KMS-11 (cell line): Measurements from ENCODE around the gene HSPA4.

Source experiments
- H2AFZ ChIP-seq: fragments of 200-600 bp; sonication (generic); 2 replicates; pipeline ENCODE4 v1.6.1; 2016; ENCODE audit warnings: antibody characterized with exemption, mixed run types, low read depth
- H3K27ac ChIP-seq: fragments of 200-600 bp; sonication (generic); 2 replicates; pipeline ENCODE4 v1.6.1; 2016; ENCODE audit warnings: mild to moderate bottlenecking, mixed run types
- H3K27me3 ChIP-seq: fragments of 200-600 bp; sonication (generic); 2 replicates; pipeline ENCODE4 v1.6.1; 2017; ENCODE audit warnings: mild to moderate bottlenecking, low read depth, mixed run types, moderate library complexity; ENCODE audit not compliant: insufficient read depth
- H3K36me3 ChIP-seq: fragments of 200-600 bp; sonication (generic); 2 replicates; pipeline ENCODE4 v1.6.1; 2017; ENCODE audit warnings: mild to moderate bottlenecking, mixed run types; ENCODE audit not compliant: insufficient read depth
- H3K4me1 ChIP-seq: fragments of 200-600 bp; sonication (generic); 2 replicates; pipeline ENCODE4 v1.6.1; 2016; ENCODE audit warnings: mild to moderate bottlenecking, low read depth, mixed run types; ENCODE audit not compliant: poor library complexity, severe bottlenecking
- H3K4me2 ChIP-seq: fragments of 200-600 bp; sonication (generic); 2 replicates; pipeline ENCODE4 v1.7.0; 2016; ENCODE audit warnings: mild to moderate bottlenecking, mixed run types
- H3K4me3 ChIP-seq: fragments of 200-600 bp; sonication (generic); IDR thresholded peaks from 2 replicates; pipeline ENCODE4 v1.6.1; 2017; ENCODE audit warnings: low read depth, low read length, mixed read lengths; ENCODE audit not compliant: insufficient read depth
- H3K79me2 ChIP-seq: fragments of 200-600 bp; sonication (generic); 2 replicates; pipeline ENCODE4 v1.6.1; 2016; ENCODE audit warnings: low read depth, mixed run types; ENCODE audit not compliant: insufficient read depth
- H3K9ac ChIP-seq: fragments of 200-600 bp; sonication (generic); 2 replicates; pipeline ENCODE4 v1.6.1; 2016; ENCODE audit warnings: mild to moderate bottlenecking, mixed run types
- H4K20me1 ChIP-seq: fragments of 200-600 bp; sonication (generic); 2 replicates; pipeline ENCODE4 v1.6.1; 2016; ENCODE audit warnings: mild to moderate bottlenecking, mixed run types; ENCODE audit not compliant: insufficient read depth
- TF ChIP-seq, protein P1 (sequence below): fragments of 200-600 bp; sonication (generic); conservative IDR thresholded peaks from 2 replicates; pipeline ENCODE4 v1.6.1; 2017; ENCODE audit warnings: low read depth, mild to moderate bottlenecking, antibody characterized with exemption, low read length, moderate library complexity, mixed read lengths

The HSPA4 gene

DNA sequence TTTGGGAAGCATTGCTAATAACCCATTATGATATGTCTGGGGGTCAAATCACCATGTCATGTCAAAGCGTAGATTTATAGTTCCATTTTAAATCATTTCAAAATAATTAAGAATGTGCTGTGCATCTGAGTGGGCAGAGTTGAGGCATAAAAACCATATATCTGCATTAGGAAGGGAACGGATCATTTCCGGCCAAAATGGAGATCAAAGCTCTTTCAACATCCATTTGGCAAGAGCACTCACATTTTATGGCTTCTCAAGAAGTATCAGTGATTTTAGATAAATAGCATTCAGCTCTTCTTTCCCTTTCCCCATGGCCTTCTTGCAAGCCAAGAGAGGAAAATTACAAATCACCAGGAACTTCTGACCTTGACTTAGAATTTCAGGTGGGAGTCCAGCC is 89.9 kb downstream of the HSPA4 start:
- no peak overlapping the region for H3K4me2 ChIP-seq
- H4K20me1 ChIP-seq, result no peaks in the 10 kb centered on the region
- no peak overlapping the region for H3K9ac ChIP-seq
- no peaks in the 10 kb centered on the region for H3K4me1 ChIP-seq
- no peaks in the 10 kb centered on the region for H3K79me2 ChIP-seq
- no peak overlapping the region for H3K27ac ChIP-seq
- TF ChIP-seq, protein P1, sequence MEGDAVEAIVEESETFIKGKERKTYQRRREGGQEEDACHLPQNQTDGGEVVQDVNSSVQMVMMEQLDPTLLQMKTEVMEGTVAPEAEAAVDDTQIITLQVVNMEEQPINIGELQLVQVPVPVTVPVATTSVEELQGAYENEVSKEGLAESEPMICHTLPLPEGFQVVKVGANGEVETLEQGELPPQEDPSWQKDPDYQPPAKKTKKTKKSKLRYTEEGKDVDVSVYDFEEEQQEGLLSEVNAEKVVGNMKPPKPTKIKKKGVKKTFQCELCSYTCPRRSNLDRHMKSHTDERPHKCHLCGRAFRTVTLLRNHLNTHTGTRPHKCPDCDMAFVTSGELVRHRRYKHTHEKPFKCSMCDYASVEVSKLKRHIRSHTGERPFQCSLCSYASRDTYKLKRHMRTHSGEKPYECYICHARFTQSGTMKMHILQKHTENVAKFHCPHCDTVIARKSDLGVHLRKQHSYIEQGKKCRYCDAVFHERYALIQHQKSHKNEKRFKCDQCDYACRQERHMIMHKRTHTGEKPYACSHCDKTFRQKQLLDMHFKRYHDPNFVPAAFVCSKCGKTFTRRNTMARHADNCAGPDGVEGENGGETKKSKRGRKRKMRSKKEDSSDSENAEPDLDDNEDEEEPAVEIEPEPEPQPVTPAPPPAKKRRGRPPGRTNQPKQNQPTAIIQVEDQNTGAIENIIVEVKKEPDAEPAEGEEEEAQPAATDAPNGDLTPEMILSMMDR, result no peak
- H3K27me3 ChIP-seq, result no peaks in the 10 kb centered on the region
- no peak overlapping the region for H2AFZ ChIP-seq
- H3K4me3 ChIP-seq, result no peak overlapping the region
- no peaks in the 10 kb centered on the region for H3K36me3 ChIP-seq

DNA sequence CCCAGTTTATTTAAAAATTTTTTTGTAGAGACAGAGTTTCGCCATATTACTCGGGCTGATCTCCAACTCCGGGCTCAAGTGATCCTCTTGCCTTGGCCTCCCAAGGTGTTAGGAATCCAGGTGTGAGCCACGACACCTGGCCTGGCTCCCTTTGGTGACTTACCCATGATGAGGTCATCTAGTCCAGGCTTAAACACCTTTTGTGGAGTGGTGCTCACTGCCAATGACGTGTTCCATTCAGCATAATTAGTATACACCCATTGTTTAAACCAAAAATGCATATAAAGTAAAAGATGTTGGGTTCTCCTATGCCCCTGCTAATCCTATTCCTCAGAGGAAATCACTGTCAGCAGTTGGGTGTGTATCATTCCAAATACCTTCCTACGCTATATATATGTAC is 91.0 kb downstream of the HSPA4 start:
- H3K79me2 ChIP-seq, result no peaks in the 10 kb centered on the region
- no peaks in the 10 kb centered on the region for H3K27me3 ChIP-seq
- TF ChIP-seq, protein P1, result no peak
- no peak overlapping the region for H2AFZ ChIP-seq
- no peak overlapping the region for H3K4me3 ChIP-seq
- H4K20me1 ChIP-seq, result no peaks in the 10 kb centered on the region
- H3K4me1 ChIP-seq, result no peaks in the 10 kb centered on the region
- no peak overlapping the region for H3K9ac ChIP-seq
- no peaks in the 10 kb centered on the region for H3K36me3 ChIP-seq
- H3K4me2 ChIP-seq, result no peak overlapping the region
- no peak overlapping the region for H3K27ac ChIP-seq

DNA sequence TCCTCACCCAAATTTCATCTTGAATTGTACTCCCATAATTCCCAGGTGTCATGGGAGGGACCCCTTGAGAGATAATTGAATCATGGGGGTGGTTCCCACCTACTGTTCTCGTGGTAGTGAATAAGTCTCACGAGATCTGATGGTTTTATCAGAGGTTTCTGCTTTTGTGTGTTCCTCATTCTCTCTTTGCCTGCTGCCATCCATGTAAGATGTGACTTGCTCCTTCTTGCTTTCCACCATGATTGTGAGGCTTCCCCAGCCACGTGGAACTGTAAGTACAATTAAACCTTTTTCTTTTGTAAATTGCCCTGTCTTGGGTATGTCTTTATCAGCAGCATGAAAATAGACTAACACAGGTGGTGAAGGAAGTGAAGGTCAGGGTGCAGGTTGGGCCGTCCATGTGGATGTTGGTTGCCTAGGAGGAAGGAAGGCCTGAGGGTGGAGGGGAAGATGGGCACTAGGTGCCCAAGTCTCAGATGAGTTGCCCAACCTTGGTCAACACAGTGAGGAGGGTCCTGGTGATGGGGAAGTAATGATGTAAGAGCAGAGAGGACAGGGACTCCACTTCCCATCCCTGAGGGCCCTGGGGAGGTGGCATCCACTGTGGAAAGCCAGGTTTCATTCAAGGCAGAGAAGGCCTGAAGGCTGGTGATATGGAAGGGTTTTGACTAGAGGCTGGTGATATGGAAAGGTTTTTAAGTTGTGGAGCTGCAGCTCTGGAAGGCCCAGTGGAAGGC is 92.6 kb downstream of the HSPA4 start:
- H3K4me3 ChIP-seq, result no peak overlapping the region
- no peak overlapping the region for H3K27ac ChIP-seq
- no peaks in the 10 kb centered on the region for H4K20me1 ChIP-seq
- TF ChIP-seq, protein P1, result no peak
- no peak overlapping the region for H3K9ac ChIP-seq
- H2AFZ ChIP-seq, result no peak overlapping the region
- no peak overlapping the region for H3K4me2 ChIP-seq
- H3K4me1 ChIP-seq, result no peaks in the 10 kb centered on the region
- no peaks in the 10 kb centered on the region for H3K36me3 ChIP-seq
- no peaks in the 10 kb centered on the region for H3K79me2 ChIP-seq
- H3K27me3 ChIP-seq, result no peaks in the 10 kb centered on the region

DNA sequence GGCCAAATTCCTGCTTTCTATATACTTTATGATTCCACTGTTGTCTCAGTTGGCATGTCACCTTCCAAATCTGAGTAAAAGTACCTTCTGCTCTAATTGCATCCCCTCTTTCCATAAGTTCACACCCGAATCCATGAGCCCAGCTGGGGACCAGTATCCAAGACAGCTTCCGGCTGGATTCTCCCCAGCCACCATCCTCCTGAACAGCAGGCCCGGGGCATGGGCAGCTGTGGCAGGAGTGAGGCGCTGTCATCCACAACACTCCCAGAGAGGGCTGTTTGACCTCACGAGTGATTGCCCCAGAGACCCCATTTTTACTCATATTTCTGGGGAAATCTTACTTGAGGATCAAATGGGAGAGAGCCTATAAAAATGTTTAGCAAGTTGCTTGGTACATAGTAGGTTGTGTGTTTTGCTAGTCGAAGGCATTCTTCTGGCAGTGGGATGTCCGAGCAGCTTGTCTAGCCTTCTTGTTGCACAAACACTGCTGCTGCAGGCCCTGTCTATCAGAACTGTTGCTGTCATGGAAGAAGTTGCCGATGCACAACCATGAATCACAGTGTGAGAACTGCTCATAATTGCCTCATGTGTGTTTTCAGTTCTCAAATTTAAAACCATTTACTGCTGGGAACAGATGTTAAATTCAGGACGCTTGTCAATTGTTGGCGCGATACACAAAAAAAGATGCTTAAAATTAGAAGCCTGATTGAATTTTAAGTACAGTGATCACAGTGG is 93.8 kb downstream of the HSPA4 start:
- no peak overlapping the region for H3K27ac ChIP-seq
- TF ChIP-seq, protein P1, result no peak
- no peak overlapping the region for H3K9ac ChIP-seq
- no peak overlapping the region for H3K4me2 ChIP-seq
- no peaks in the 10 kb centered on the region for H3K36me3 ChIP-seq
- no peaks in the 10 kb centered on the region for H4K20me1 ChIP-seq
- no peaks in the 10 kb centered on the region for H3K4me1 ChIP-seq
- no peak overlapping the region for H3K4me3 ChIP-seq
- H3K27me3 ChIP-seq, result no peaks in the 10 kb centered on the region
- H2AFZ ChIP-seq, result no peak overlapping the region
- H3K79me2 ChIP-seq, result no peaks in the 10 kb centered on the region
